Peyer's patch (tissue), 4 donors: ENCODE measurements around the gene YY2.
"Not testable (repeated sequence)": the region's sequence is repeated elsewhere in the genome, so short reads cannot be mapped to it uniquely, and the experiment has no call there.

ENCODE experiments used
- CTCF ChIP-seq, 6 experiments: fragments of 450-650 bp in 4 of 6; fragments of 200-600 bp in 2 of 6; sonication (generic) in 1 of 6; IDR thresholded peaks; one replicate each; pipeline ENCODE4 v1.5.1; 2017 to 2019; ENCODE audit warnings: antibody characterized with exemption in 6 of 6, mild to moderate bottlenecking in 3 of 6, moderate library complexity in 1 of 6
- POLR2A ChIP-seq, 2 donors: fragments of 450-650 bp; IDR thresholded peaks; one replicate each; pipeline ENCODE4 v1.5.1; 2017; ENCODE audit warnings: antibody characterized with exemption in 2 of 2, mild to moderate bottlenecking in 2 of 2, moderate library complexity in 2 of 2

- TF ChIP-seq CTCF, POLR2A (IDR thresholded peaks at IDR 0.05): not testable (repeated sequence)
Observed at GRCh38 chrX:21874182-21874581, 18.4 kb downstream of the YY2 start.
